B cell (primary cell): ENCODE results near the gene PTGER2. TPM values are rescaled to one million over a fixed set of nuclear protein-coding genes. Genes with fewer than 3 reads are reported as not detected.

ENCODE experiments used
- ATAC-seq: fragments of 200-7000 bp; cut with Tn5 transposase; one replicate; pipeline ENCODE4 v1.10.0; 2021; ENCODE audit warnings: low read depth, mild to moderate bottlenecking, moderate number of reproducible peaks, moderate library complexity
- CTCF ChIA-PET: fragments of 350-600 bp; sonication (Branson Sonifier 250); formaldehyde crosslinking; loops from one replicate; lab custom pipeline; 2021; ENCODE audit warnings: antibody characterized with exemption, inconsistent platforms; lab: Charles Lee
- POLR2A ChIA-PET: fragments of 350-600 bp; sonication (Branson Sonifier 250); formaldehyde crosslinking; loops from one replicate; lab custom pipeline; 2021; ENCODE audit warnings: antibody characterized with exemption; lab: Charles Lee
- DNase-seq: peaks from one replicate; pipeline ENCODE4 v3.0.0; 2013
- H2AFZ ChIP-seq: 2 replicates; pipeline ENCODE4 v1.6.1; 2012; ENCODE audit warnings: mild to moderate bottlenecking, low read depth, low read length; ENCODE audit not compliant: insufficient read depth, poor library complexity, severe bottlenecking
- H3K27ac ChIP-seq, 2 donors: 1 replicate in 1 of 2; 2 replicates in 1 of 2; pipeline ENCODE4 v1.5.1; 2012 to 2013; ENCODE audit warnings: low read length in 2 of 2, mild to moderate bottlenecking in 2 of 2, moderate library complexity in 1 of 2
- H3K27me3 ChIP-seq, 4 experiments: fragments of 200-600 bp in 1 of 4; sonication (generic) in 1 of 4; replicated peaks in 1 of 4; 1 replicate in 2 of 4; 2 replicates in 2 of 4; pipeline versions ENCODE4 v1.6.1 to v1.7.0; 2013 to 2016; ENCODE audit warnings: low read length in 3 of 4, mild to moderate bottlenecking in 2 of 4, mixed read lengths in 1 of 4, moderate library complexity in 1 of 4; ENCODE audit not compliant: insufficient read depth in 4 of 4, control insufficient read depth in 3 of 4; ENCODE audit errors: control extremely low read depth in 1 of 4
- H3K36me3 ChIP-seq, 2 experiments: replicated peaks in 1 of 2; 1 replicate in 1 of 2; 2 replicates in 1 of 2; pipeline versions ENCODE4 v1.6.1 to v1.7.1; 2013; ENCODE audit warnings: low read length in 1 of 2; ENCODE audit not compliant: insufficient read depth in 2 of 2, control insufficient read depth in 1 of 2; ENCODE audit errors: control extremely low read depth in 1 of 2, extremely low read depth in 1 of 2
- H3K4me1 ChIP-seq, 2 donors: fragments of 200-600 bp in 1 of 2; sonication (generic) in 1 of 2; 1 replicate in 1 of 2; 2 replicates in 1 of 2; pipeline versions ENCODE4 v1.5.1 to v1.6.1; 2013 to 2017; ENCODE audit warnings: low read length in 2 of 2; ENCODE audit not compliant: control insufficient read depth in 2 of 2, insufficient read depth in 2 of 2
- H3K4me2 ChIP-seq: replicated peaks from 2 replicates; pipeline ENCODE3; 2012; ENCODE audit warnings: mild to moderate bottlenecking, low read depth, low read length; ENCODE audit not compliant: poor library complexity, severe bottlenecking
- H3K4me3 ChIP-seq, 5 experiments: fragments of 200-600 bp in 1 of 5; sonication (generic) in 1 of 5; 1 replicate in 3 of 5; 2 replicates in 2 of 5; pipeline versions ENCODE4 v1.5.1 to v1.7.0; 2011 to 2016; ENCODE audit warnings: low read length in 4 of 5, mild to moderate bottlenecking in 4 of 5, low read depth in 2 of 5, control low read depth in 1 of 5, moderate library complexity in 1 of 5; ENCODE audit not compliant: insufficient read depth in 1 of 5; ENCODE audit errors: control extremely low read depth in 1 of 5, extremely low read depth in 1 of 5
- H3K79me2 ChIP-seq: fragments of 200-600 bp; sonication (generic); one replicate; pipeline ENCODE4 v1.6.0; 2016; ENCODE audit warnings: low read length; ENCODE audit not compliant: control insufficient read depth, insufficient read depth
- H3K9ac ChIP-seq: fragments of 200-600 bp; sonication (generic); 2 replicates; pipeline ENCODE4 v1.6.1; 2017; ENCODE audit warnings: mild to moderate bottlenecking, low read length, moderate library complexity
- H3K9me3 ChIP-seq, 3 donors: one replicate each; pipeline versions ENCODE4 v1.6.1 to v1.7.1; 2013; ENCODE audit warnings: low read length in 2 of 3; ENCODE audit not compliant: control insufficient read depth in 2 of 3, insufficient read depth in 1 of 3; ENCODE audit errors: control extremely low read depth in 1 of 3
- H4K20me1 ChIP-seq: 2 replicates; pipeline ENCODE4 v1.6.0; 2012; ENCODE audit warnings: mild to moderate bottlenecking, low read length; ENCODE audit not compliant: insufficient read depth, control insufficient read depth, poor library complexity, severe bottlenecking
- H3K27ac Mint-ChIP-seq: one replicate; pipeline ENCODE4 v1.8.0; 2021; ENCODE audit warnings: mixed read lengths
- H3K27me3 Mint-ChIP-seq: one replicate; pipeline ENCODE4 v1.8.0; 2021; ENCODE audit warnings: mixed read lengths
- H3K4me1 Mint-ChIP-seq: one replicate; pipeline ENCODE4 v1.8.0; 2021; ENCODE audit warnings: mixed read lengths
- H3K4me3 Mint-ChIP-seq: one replicate; pipeline ENCODE4 v1.8.0; 2021; ENCODE audit warnings: mixed read lengths
- H3K9me3 Mint-ChIP-seq: one replicate; pipeline ENCODE4 v1.8.0; 2022; ENCODE audit warnings: mixed read lengths; ENCODE audit not compliant: insufficient read depth
- EZH2 ChIP-seq: IDR thresholded peaks from 2 replicates; pipeline ENCODE4 v1.6.1; 2012; ENCODE audit warnings: borderline replicate concordance, low read depth, mild to moderate bottlenecking, moderate library complexity, low read length; ENCODE audit not compliant: insufficient read depth, poor library complexity, severe bottlenecking
- WGBS: methylation state at CpG from one replicate; pipeline ENCODE4 v1.1.5; 2013; ENCODE audit warnings: missing lambda C conversion rate; ENCODE audit not compliant: insufficient coverage; 5-methylcytosine and 5-hydroxymethylcytosine counted together
- intact Hi-C: fragments of 100-400 bp; cut with micrococcal nuclease; formaldehyde crosslinking; loops from one replicate; pipeline ENCODE4 v1.10.0; 2022
- polyA plus RNA-seq: library from polyadenylated mRNA; depleted of rRNA; stranded (reverse); fragments of >200 nt; gene quantifications from 2 replicates; pipeline ENCODE4 v1.2.3, GENCODE V29; 2012
- total RNA-seq, 2 donors: library from RNA; stranded (reverse); fragments of 120-200 nt in 1 of 2; gene quantifications; 1 replicate in 1 of 2; 2 replicates in 1 of 2; pipeline versions ENCODE4 v1.2.3 to v1.2.4, GENCODE V29; 2013 to 2022
- TF ChIP-seq, protein P1 (sequence below): fragments of 200-600 bp; IDR thresholded peaks from one replicate; pipeline ENCODE4 v1.8.0; 2022; ENCODE audit warnings: antibody characterized with exemption, mild to moderate bottlenecking

PTGER2 gene
- total and polyA plus RNA-seq, 2 donors (not counting 1 experiment from before 2014, with no cell fraction given) = 0.32 to 0.92 TPM

- Mint-ChIP-seq H3K4me1 (peaks cover 20% of the 10 kb centered on the region), H3K27me3 (peaks cover 43% of the 10 kb centered on the region), H3K4me3 (no peak overlapping the region), H3K9me3 (no peaks in the 10 kb centered on the region), H3K27ac (no peak overlapping the region)
- Histone ChIP-seq H3K36me3 (no peaks in the 10 kb centered on the region), H2AFZ (no peak overlapping the region), H3K4me2 (no peak overlapping the region), H4K20me1 (no peaks in the 10 kb centered on the region), H3K4me1 (peaks cover 17 to 19% of the 10 kb centered on the region in 2 donors), H3K4me3 (no peak overlapping the region), H3K9me3 (peaks cover 0 to 9% (median 0%) of the 10 kb centered on the region in 3 donors), H3K9ac (no peak overlapping the region), H3K27ac (no peak overlapping the region), H3K79me2 (no peaks in the 10 kb centered on the region), H3K27me3 (peaks cover 0 to 23% (median 19%) of the 10 kb centered on the region in 4 experiments)
- intact Hi-C loops = no loop called here
- WGBS = 66% methylated on average over 3 of the region's 3 CpGs
- TF ChIP-seq EZH2 = no peak
- TF ChIP-seq, protein P1, sequence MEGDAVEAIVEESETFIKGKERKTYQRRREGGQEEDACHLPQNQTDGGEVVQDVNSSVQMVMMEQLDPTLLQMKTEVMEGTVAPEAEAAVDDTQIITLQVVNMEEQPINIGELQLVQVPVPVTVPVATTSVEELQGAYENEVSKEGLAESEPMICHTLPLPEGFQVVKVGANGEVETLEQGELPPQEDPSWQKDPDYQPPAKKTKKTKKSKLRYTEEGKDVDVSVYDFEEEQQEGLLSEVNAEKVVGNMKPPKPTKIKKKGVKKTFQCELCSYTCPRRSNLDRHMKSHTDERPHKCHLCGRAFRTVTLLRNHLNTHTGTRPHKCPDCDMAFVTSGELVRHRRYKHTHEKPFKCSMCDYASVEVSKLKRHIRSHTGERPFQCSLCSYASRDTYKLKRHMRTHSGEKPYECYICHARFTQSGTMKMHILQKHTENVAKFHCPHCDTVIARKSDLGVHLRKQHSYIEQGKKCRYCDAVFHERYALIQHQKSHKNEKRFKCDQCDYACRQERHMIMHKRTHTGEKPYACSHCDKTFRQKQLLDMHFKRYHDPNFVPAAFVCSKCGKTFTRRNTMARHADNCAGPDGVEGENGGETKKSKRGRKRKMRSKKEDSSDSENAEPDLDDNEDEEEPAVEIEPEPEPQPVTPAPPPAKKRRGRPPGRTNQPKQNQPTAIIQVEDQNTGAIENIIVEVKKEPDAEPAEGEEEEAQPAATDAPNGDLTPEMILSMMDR = peak; percentile 42
- DNase-seq = peak; percentile 50
- ATAC-seq = no peak
- CTCF ChIA-PET = no interaction called here
- POLR2A ChIA-PET = no interaction called here
Observed at GRCh38 chr14:52272375-52272774, 41.7 kb upstream of the PTGER2 start.

DNA sequence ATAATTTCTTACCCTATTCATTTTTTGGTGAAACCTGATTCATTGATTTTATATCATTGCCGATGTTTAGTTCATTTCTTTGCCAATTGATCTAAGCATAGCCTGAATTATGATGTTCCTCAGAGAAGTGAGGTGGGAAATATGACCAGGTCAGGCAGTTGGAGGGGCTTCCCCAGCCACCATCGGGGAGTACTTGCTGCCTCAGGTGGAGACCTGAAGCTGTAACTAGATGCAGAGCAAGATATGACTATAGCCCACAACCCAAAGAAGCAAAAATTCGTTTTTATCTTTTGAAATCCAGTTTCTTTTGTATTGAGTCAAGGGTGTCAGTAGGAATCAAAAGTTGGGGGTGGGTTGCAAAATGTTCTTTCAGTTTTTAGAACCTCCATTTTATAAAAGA, 38.7 kb upstream of the PTGER2 start:
- Mint-ChIP-seq H3K4me1 (peaks cover 4% of the 10 kb centered on the region), H3K27me3 (peaks cover 24% of the 10 kb centered on the region), H3K9me3 (no peaks in the 10 kb centered on the region), H3K27ac (no peak overlapping the region), H3K4me3 (no peak overlapping the region)
- POLR2A ChIA-PET = no interaction called here
- Histone ChIP-seq H4K20me1 (no peaks in the 10 kb centered on the region), H3K9ac (no peak overlapping the region), H3K27ac (no peak overlapping the region), H3K9me3 (no peaks in the 10 kb centered on the region), H2AFZ (no peak overlapping the region), H3K36me3 (no peaks in the 10 kb centered on the region), H3K4me3 (no peak overlapping the region), H3K27me3 (peaks cover 0 to 4% (median 0%) of the 10 kb centered on the region in 4 experiments), H3K79me2 (no peaks in the 10 kb centered on the region), H3K4me1 (no peaks in the 10 kb centered on the region), H3K4me2 (no peak overlapping the region)
- CTCF ChIA-PET = no interaction called here
- WGBS = 100% methylated on average over 1 of the region's 3 CpGs
- DNase-seq (no peak), ATAC-seq (no peak)
- TF ChIP-seq, protein P1 = no peak
- intact Hi-C loops = no loop called here
